Panc1 (cell line): Measurements from ENCODE around the gene SEMA4F. TPM values are rescaled to one million over a fixed set of nuclear protein-coding genes. Genes with fewer than 3 reads are reported as not detected.

Experiments used
- ATAC-seq: fragments of 200-7000 bp; cut with Tn5 transposase; 2 replicates; pipeline ENCODE4 v1.9.1; 2020; ENCODE audit warnings: mild to moderate bottlenecking, moderate library complexity
- BruUV-seq: library from RNA; stranded (reverse); fragments of 400-500 nt; replicated peaks from 2 replicates; lab custom pipeline; 2021; lab: Mats Ljungman, UMichigan
- CTCF ChIA-PET: fragments of 300-600 bp; sonication (Branson Sonifier 250); formaldehyde crosslinking; loops from one replicate; lab custom pipeline; 2022; ENCODE audit warnings: antibody characterized with exemption; lab: Charles Lee
- POLR2A ChIA-PET: fragments of 300-600 bp; sonication (Branson Sonifier 250); formaldehyde crosslinking; loops from one replicate; lab custom pipeline; 2022; ENCODE audit warnings: antibody characterized with exemption; lab: Charles Lee
- DNase-seq: peaks from one replicate; pipeline ENCODE4 v3.0.0-alpha.2; 2010; ENCODE audit warnings: low read depth, low spot score
- H3K27ac ChIP-seq: 2 replicates; pipeline ENCODE4 v1.5.1; 2011; ENCODE audit warnings: mild to moderate bottlenecking, low read length, inconsistent platforms
- H3K27me3 ChIP-seq: fragments of 200-500 bp; sonication (Bioruptor generic); 2 replicates; pipeline ENCODE4 v1.6.0; 2014; ENCODE audit warnings: low read length, inconsistent platforms; ENCODE audit not compliant: control insufficient read depth, insufficient read depth
- H3K36me3 ChIP-seq: fragments of 200-500 bp; sonication (Bioruptor generic); 2 replicates; pipeline ENCODE4 v1.5.1; 2014; ENCODE audit warnings: inconsistent platforms, mild to moderate bottlenecking, low read length, moderate library complexity; ENCODE audit not compliant: control insufficient read depth, insufficient read depth
- H3K4me1 ChIP-seq: 2 replicates; pipeline ENCODE4 v1.5.1; 2011; ENCODE audit warnings: inconsistent platforms, mild to moderate bottlenecking, low read length, moderate library complexity; ENCODE audit not compliant: control insufficient read depth, insufficient read depth
- H3K4me3 ChIP-seq, 2 experiments: 2 replicates each; pipeline ENCODE4 v1.5.1; 2011 to 2012; ENCODE audit warnings: low read depth in 2 of 2, low read length in 2 of 2, mild to moderate bottlenecking in 2 of 2, inconsistent platforms in 1 of 2, moderate library complexity in 1 of 2
- H3K9me3 ChIP-seq: fragments of 200-500 bp; sonication (Bioruptor generic); 2 replicates; pipeline ENCODE4 v1.5.1; 2014; ENCODE audit warnings: low read depth, mild to moderate bottlenecking, inconsistent platforms, low read length, moderate library complexity; ENCODE audit not compliant: control insufficient read depth, insufficient read depth
- CTCF ChIP-seq: fragments of 450-650 bp; IDR thresholded peaks from 2 replicates; pipeline ENCODE4 v1.5.1; 2017; ENCODE audit warnings: mild to moderate bottlenecking
- POLR2AphosphoS5 ChIP-seq: IDR thresholded peaks from 2 replicates; pipeline ENCODE4 v1.6.1; 2012; ENCODE audit warnings: mild to moderate bottlenecking, low read depth, low read length, moderate library complexity
- SIN3A ChIP-seq: IDR thresholded peaks from 2 replicates; pipeline ENCODE4 v1.6.1; 2012; ENCODE audit warnings: low read depth, mild to moderate bottlenecking, low read length, moderate library complexity, borderline replicate concordance; ENCODE audit not compliant: insufficient read depth
- TCF7L2 ChIP-seq: IDR thresholded peaks from 2 replicates; pipeline ENCODE4 v1.6.1; 2011; ENCODE audit warnings: mild to moderate bottlenecking, low read depth, low read length, inconsistent platforms
- in situ Hi-C: cut with HindIII; loops from 2 replicates; pipeline ENCODE4 v1.10.0; 2016; ENCODE audit warnings: low sequenced_read_pairs, low pct_unique_long_range_greater_than_20kb
- intact Hi-C: fragments of 100-400 bp; cut with micrococcal nuclease; formaldehyde crosslinking; loops from one replicate; pipeline ENCODE4 v1.10.0; 2022; ENCODE audit not compliant: unreplicated experiment
- total RNA-seq: library from RNA; stranded (reverse); gene quantifications from one replicate; pipeline ENCODE4 v1.2.1, GENCODE V29; 2021; ENCODE audit not compliant: unreplicated experiment
- TF ChIP-seq, protein P1 (sequence below), 2 experiments: IDR thresholded peaks; 2 replicates each; pipeline ENCODE4 v1.6.1; 2011 to 2012; ENCODE audit warnings: low read depth in 2 of 2, control low read depth in 1 of 2, low read length in 1 of 2, mild to moderate bottlenecking in 1 of 2, moderate library complexity in 1 of 2; ENCODE audit not compliant: insufficient read depth in 1 of 2

The SEMA4F gene
- total RNA-seq, 1 experiment from 2014 or later = 13.3 TPM

DNA sequence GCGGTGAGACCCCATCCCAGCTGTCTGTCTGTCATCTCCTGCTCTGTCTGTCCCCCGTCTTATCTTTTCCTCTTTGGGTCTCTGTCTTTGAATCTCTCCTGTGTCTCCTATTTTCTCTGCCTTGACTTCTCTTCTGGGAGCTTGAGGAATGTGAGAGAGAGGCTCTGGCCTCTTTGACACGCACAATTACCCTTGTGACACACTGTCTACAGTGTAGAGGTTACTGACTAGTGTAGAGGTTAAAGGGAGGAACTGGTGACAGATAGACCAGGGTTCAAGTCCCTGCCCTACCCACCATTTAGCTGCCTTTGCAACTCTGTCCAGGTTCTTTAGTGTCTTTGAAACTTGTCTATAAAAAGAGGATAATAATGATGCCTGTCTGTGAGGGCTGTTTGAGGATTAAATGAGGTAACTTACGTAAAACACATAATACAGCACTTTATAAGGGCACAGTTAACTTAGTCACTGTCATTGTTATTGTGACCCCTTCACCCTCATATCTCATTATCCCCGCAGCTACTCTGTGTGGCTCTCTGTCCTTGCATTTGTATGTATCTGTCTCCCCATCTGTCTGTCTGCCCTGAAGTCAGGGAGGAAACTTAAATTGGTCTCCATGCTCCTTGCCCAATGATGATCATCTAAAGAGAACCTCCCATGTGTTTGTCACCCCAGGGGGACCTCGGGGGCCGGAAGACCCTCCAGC is 19.9 kb downstream of the SEMA4F start:
- no TSS peak for BruUV-seq
- Histone ChIP-seq H3K4me1 (no peaks in the 10 kb centered on the region), H3K27ac (no peak overlapping the region), H3K9me3 (no peaks in the 10 kb centered on the region), H3K36me3 (no peaks in the 10 kb centered on the region), H3K27me3 (no peaks in the 10 kb centered on the region), H3K4me3 (no peak overlapping the region)
- in situ Hi-C loops = no loop called here
- DNase-seq (no peak), ATAC-seq (no peak)
- ChIA-PET POLR2A (no interaction called here), CTCF (interaction anchor here (0.5 kb wide), 1 partner anchor 43 kb away, joined by 6 read pairs; no protein-coding TSS in a partner anchor)
- TF ChIP-seq CTCF (no peak), SIN3A (no peak), POLR2AphosphoS5 (no peak), TCF7L2 (no peak)
- TF ChIP-seq, protein P1, sequence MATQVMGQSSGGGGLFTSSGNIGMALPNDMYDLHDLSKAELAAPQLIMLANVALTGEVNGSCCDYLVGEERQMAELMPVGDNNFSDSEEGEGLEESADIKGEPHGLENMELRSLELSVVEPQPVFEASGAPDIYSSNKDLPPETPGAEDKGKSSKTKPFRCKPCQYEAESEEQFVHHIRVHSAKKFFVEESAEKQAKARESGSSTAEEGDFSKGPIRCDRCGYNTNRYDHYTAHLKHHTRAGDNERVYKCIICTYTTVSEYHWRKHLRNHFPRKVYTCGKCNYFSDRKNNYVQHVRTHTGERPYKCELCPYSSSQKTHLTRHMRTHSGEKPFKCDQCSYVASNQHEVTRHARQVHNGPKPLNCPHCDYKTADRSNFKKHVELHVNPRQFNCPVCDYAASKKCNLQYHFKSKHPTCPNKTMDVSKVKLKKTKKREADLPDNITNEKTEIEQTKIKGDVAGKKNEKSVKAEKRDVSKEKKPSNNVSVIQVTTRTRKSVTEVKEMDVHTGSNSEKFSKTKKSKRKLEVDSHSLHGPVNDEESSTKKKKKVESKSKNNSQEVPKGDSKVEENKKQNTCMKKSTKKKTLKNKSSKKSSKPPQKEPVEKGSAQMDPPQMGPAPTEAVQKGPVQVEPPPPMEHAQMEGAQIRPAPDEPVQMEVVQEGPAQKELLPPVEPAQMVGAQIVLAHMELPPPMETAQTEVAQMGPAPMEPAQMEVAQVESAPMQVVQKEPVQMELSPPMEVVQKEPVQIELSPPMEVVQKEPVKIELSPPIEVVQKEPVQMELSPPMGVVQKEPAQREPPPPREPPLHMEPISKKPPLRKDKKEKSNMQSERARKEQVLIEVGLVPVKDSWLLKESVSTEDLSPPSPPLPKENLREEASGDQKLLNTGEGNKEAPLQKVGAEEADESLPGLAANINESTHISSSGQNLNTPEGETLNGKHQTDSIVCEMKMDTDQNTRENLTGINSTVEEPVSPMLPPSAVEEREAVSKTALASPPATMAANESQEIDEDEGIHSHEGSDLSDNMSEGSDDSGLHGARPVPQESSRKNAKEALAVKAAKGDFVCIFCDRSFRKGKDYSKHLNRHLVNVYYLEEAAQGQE (IDR thresholded peaks at IDR 0.05; ENCODE audit: insufficient read depth in 1 of 2, low read depth in 2 of 2, low read length in 1 of 2) = no peak
- intact Hi-C loops = no loop called here

- H3K27ac ChIP-seq = no peak overlapping the region
- TF ChIP-seq SIN3A = no peak
- TF ChIP-seq CTCF = peak; percentile 30
- TF ChIP-seq TCF7L2 = no peak
- POLR2A ChIA-PET = no interaction called here
- ATAC-seq = no peak
- no peaks in the 10 kb centered on the region for H3K4me1 ChIP-seq
- DNase-seq = no peak
- H3K4me3 ChIP-seq = no peak overlapping the region
- H3K27me3 ChIP-seq = no peaks in the 10 kb centered on the region
- no peaks in the 10 kb centered on the region for H3K36me3 ChIP-seq
- no peaks in the 10 kb centered on the region for H3K9me3 ChIP-seq
- in situ Hi-C loops = no loop called here
- CTCF ChIA-PET = no interaction called here
- BruUV-seq = no TSS peak
- intact Hi-C loops = no loop called here
These were observed 21.0 kb downstream of the SEMA4F start for GRCh38 chr2:74675090-74675489.
